ENCODE results near the gene OSM. TPM values are rescaled to one million over a fixed set of nuclear protein-coding genes. Genes with fewer than 3 reads are reported as not detected.
A peak's percentile ranks its signal among the peaks of the same experiment; 100 is the strongest.

OSM gene
- total RNA-seq, 6 donors from 2014 or later = 0.98 to 11.7 (median 5.1) TPM

GRCh38 chr22:30230787-30231461, 35.7 kb downstream of the OSM start:
- H3K36me3 ChIP-seq = no peaks in the 10 kb centered on the region
- ATAC-seq (ENCODE audit: low FRiP score in 2 of 2) = no peak
- no peak for TF ChIP-seq EP300 (IDR thresholded peaks at IDR 0.05)

GRCh38 chr22:30230330-30230729, 36.3 kb downstream of the OSM start:
- H3K27ac ChIP-seq = no peak overlapping the region

More at GRCh38 chr22:30230787-30231461, 35.7 kb downstream of the OSM start:
- DNase-seq = no peak
- Histone ChIP-seq H3K27ac (no peak overlapping the region), H3K4me1 (peaks cover 10 to 14% (median 11%) of the 10 kb centered on the region in 4 donors), H3K9me3 (no peaks in the 10 kb centered on the region), H3K27me3 (no peaks in the 10 kb centered on the region), H3K4me3 (no peak overlapping the region)
- 76 to 88% methylated on average over 9 of the region's 9 CpGs for WGBS, 2 donors

GRCh38 chr22:30228509-30229359, 37.9 kb downstream of the OSM start:
- Histone ChIP-seq H3K27me3 (no peaks in the 10 kb centered on the region), H3K36me3 (no peaks in the 10 kb centered on the region), H3K4me3 (no peak overlapping the region), H3K4me1 (peaks cover 0 to 7% (median 0%) of the 10 kb centered on the region in 4 donors), H3K9me3 (no peaks in the 10 kb centered on the region), H3K27ac (no peak overlapping the region)
- WGBS, 2 donors = 62 to 75% methylated on average over 18 to 20 of the region's 21 CpGs
- TF ChIP-seq EP300 (IDR thresholded peaks at IDR 0.05) (no peak), POLR2A (IDR thresholded peaks at IDR 0.05) (no peak)
- peak in 1 of 2 donors; percentile 66 for ATAC-seq (ENCODE audit: low FRiP score in 2 of 2)
- DNase-seq = peak in 1 of 2 donors; percentile 58

More at GRCh38 chr22:30230330-30230729, 36.3 kb downstream of the OSM start:
- Histone ChIP-seq H3K4me1 (peaks cover 4 to 8% (median 5%) of the 10 kb centered on the region in 4 donors), H3K4me3 (no peak overlapping the region), H3K27me3 (no peaks in the 10 kb centered on the region), H3K36me3 (no peaks in the 10 kb centered on the region), H3K9me3 (no peaks in the 10 kb centered on the region)
- 92 to 96% methylated on average over 3 of the region's 3 CpGs for WGBS, 2 donors
- DNase-seq = no peak
- no peak for ATAC-seq (ENCODE audit: low FRiP score in 2 of 2)
- no peak for TF ChIP-seq CTCF (IDR thresholded peaks at IDR 0.05)
- no peak for TF ChIP-seq POLR2A (IDR thresholded peaks at IDR 0.05)
- TF ChIP-seq POLR2AphosphoS5 (IDR thresholded peaks at IDR 0.05) = no peak
- TF ChIP-seq EP300 (IDR thresholded peaks at IDR 0.05) = no peak

GRCh38 chr22:30227438-30228228, 39.0 kb downstream of the OSM start:
- TF ChIP-seq EP300 (IDR thresholded peaks at IDR 0.05) (no peak), CTCF (IDR thresholded peaks at IDR 0.05) (no peak), POLR2AphosphoS5 (IDR thresholded peaks at IDR 0.05) (no peak), POLR2A (IDR thresholded peaks at IDR 0.05) (no peak)
- 82 to 88% methylated on average over 4 of the region's 4 CpGs for WGBS, 2 donors
- H3K36me3 ChIP-seq = no peaks in the 10 kb centered on the region
- peaks cover 0 to 7% (median 0%) of the 10 kb centered on the region in 4 donors for H3K4me1 ChIP-seq
- no peak overlapping the region for H3K4me3 ChIP-seq
- H3K27me3 ChIP-seq = no peaks in the 10 kb centered on the region
- no peaks in the 10 kb centered on the region for H3K9me3 ChIP-seq
- no peak for DNase-seq
- no peak for ATAC-seq (ENCODE audit: low FRiP score in 2 of 2)
- H3K27ac ChIP-seq = no peak overlapping the region

- no peak overlapping the region for H3K4me3 ChIP-seq
- no peaks in the 10 kb centered on the region for H3K36me3 ChIP-seq
- peaks cover 0 to 7% (median 0%) of the 10 kb centered on the region in 4 donors for H3K4me1 ChIP-seq
- no peaks in the 10 kb centered on the region for H3K27me3 ChIP-seq
- WGBS, 2 donors = 82 to 86% methylated on average over 9 to 11 of the region's 11 CpGs
- ATAC-seq (ENCODE audit: low FRiP score in 2 of 2) (no peak), DNase-seq (no peak)
- no peaks in the 10 kb centered on the region for H3K9me3 ChIP-seq
- TF ChIP-seq CTCF (IDR thresholded peaks at IDR 0.05) = no peak
- no peak for TF ChIP-seq POLR2A (IDR thresholded peaks at IDR 0.05)
- H3K27ac ChIP-seq = no peak overlapping the region
These were observed 40.3 kb downstream of the OSM start for GRCh38 chr22:30226192-30226832.
